Adrenal gland (tissue), 5 donors: ENCODE measurements around the gene GLYAT.

Source experiments
- CTCF ChIP-seq, 6 experiments: fragments of 450-650 bp in 4 of 6; fragments of 200-600 bp in 2 of 6; sonication (generic) in 1 of 6; IDR thresholded peaks; 1 replicate in 5 of 6; 2 replicates in 1 of 6; pipeline versions ENCODE4 v1.5.1 to v1.8.0; 2016 to 2021; ENCODE audit warnings: antibody characterized with exemption in 6 of 6, mild to moderate bottlenecking in 2 of 6, moderate library complexity in 1 of 6
- POLR2A ChIP-seq, 2 donors: fragments of 450-650 bp; IDR thresholded peaks; one replicate each; pipeline ENCODE4 v1.6.1; 2017; ENCODE audit warnings: antibody characterized with exemption in 2 of 2, mild to moderate bottlenecking in 2 of 2, moderate library complexity in 1 of 2
- donor health status: DM: no; HTN: no; CAD: no.

- TF ChIP-seq CTCF (IDR thresholded peaks at IDR 0.05) (no peak), POLR2A (IDR thresholded peaks at IDR 0.05) (no peak)
Measured at GRCh38 chr11:58685973-58686722, 45.6 kb downstream of the GLYAT start.
